GM19463 (cell line): ENCODE data around the gene GALNT7.
"Not testable (repeated sequence)": the region's sequence is repeated elsewhere in the genome, so short reads cannot be mapped to it uniquely, and the experiment has no call there.

ENCODE experiments used
- ATAC-seq: cut with Tn5 transposase; IDR thresholded peaks from one replicate; pipeline ENCODE4 v1.9.1; 2021; ENCODE audit warnings: mild to moderate bottlenecking, moderate library complexity; ENCODE audit not compliant: unreplicated experiment

Gene GALNT7

DNA sequence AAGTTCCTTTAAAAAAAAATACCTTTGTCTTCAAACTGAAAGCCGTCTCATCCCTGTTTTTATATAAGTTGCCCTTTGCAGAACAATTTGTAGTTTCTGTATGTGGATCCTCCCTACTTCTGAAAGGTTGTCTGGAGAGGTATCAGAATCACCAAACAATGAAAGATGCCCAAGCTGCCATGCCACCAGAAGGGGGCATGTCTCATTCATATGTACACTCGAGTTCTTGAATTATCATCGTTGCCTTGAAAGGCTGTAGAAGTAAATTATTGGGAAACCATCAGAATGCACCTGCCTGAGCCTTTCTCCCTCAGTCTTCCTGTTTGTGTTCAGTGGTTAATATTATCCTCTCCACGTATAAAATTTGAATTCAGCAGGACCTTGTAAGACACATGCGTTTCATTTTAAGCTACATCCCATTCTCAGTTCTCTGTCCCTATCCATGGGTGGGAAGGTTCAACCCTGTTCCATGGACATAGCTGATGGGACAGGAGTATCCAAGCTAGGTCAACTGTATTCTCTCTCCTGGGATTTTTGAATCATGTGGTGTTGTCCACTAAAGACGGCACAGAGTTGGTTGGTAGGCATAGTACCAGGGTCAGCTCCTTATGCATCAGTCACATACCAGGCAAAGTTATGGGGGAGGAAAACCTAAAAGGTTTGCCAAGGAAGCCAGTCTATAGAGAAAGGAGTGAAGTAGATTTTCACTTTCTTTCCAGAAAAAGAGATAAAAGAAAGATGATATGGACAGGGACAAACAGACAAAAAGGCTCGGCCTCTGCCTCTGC is 24.0 kb downstream of the GALNT7 start:
- ATAC-seq: no peak

DNA sequence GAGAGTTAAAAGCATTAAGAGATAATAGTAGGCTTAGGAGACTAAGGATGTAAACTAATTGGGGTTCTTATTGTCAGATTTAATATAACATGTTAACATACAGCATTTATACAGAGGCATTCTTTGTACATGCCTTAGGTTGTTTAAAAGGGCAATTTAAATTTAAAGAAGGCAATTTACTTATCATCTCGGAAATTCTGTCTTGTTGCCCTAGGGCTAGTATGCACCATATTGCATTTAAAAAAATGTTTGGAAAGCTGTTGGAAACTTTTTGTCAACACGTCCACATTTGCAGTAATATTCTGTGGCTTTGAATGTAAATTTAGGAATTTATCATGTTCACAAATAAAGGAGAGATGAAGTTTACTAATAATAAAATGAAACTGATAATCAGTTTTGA is 25.5 kb downstream of the GALNT7 start:
- ATAC-seq: no peak

DNA sequence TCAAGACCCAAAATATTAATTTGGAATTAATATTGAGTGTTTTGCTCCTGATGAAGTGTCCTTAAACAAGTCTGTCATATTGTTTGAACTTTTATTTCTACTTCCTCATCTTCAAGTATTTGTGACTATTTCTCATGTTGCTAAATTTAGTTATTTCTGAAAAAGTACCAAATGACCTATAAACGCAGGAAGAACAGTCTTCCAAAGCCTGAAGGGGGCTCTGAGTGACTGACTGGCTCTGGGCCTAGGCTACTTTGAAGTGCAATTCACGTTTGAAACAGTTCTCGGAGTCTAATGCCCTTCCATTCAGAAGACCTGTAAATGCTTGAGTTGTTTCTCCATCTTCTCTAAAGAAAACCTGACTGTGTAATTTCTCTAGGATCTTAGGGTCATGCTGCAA is 26.5 kb downstream of the GALNT7 start:
- no peak for ATAC-seq

DNA sequence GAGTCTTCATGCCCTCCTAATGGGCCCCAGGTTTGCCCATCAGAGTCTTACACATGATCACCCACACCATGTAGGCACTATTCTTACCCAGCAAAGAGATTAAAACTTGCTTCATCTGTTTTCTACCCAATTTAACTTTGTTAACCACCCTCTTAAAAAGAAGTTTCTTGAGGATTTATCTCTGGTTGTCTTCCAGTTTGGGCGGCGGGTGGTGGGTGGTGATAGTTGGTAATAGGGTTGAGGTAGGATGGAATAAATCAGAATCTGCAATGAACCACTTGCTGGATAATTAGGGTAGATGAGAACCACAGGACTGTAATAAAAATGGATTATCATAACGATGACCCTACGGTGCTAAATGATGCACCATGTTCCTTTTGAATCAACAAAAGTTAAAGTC is 30.9 kb downstream of the GALNT7 start:
- ATAC-seq: no peak

DNA sequence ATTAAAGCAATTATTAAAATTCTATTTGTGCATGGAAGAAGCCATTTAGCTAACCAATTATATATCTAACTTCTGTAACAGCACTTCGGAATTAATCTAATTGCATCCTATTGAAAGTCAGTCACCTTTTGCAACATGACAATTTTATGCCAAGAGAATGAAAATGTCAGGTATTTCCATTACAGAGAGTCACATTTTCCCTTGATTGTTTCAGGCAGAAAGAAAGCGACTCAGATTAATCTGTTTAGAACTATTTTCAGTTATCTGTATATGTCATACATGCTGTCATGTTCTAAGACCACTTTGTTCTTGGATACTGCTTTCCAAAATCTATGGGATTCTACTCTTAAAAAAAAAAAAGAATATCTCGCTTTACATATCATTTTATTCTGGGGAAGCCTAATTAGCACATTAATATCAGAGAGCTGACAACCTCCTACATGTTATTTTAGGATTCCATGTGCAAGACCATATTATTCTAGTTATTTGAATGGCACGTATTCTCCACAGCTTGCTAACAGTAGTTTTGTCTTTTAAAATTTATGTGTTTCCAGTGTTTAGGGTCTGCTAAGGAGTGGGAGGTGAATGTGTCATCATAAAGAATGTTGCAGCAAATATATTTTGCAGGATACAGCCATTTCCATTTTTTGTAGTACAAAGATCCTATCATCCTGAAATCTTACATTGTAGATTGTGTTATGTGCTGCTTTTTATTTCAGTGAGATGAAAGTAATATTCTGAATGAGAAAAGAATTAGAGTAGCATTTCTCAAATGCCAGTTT is 31.7 kb downstream of the GALNT7 start:
- ATAC-seq: no peak

DNA sequence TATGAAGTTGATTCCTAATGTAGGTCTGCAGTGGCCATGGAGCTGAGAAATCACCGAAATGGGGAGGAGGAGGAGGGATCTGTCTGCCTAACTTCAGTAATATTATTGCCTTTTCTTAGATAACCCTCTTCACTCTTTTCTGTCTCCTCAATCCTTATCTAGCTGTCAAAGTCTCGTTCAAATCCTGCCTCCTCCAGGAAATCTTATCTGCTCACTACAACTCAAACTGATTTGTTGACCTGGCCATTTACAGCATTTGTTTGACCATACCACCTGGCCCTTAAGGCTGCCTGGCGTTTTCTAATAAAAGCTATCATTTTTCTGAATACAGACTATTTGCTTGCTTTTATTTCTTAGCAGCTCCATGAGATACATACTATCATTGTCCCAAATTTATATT is 33.8 kb downstream of the GALNT7 start:
- no peak for ATAC-seq

DNA sequence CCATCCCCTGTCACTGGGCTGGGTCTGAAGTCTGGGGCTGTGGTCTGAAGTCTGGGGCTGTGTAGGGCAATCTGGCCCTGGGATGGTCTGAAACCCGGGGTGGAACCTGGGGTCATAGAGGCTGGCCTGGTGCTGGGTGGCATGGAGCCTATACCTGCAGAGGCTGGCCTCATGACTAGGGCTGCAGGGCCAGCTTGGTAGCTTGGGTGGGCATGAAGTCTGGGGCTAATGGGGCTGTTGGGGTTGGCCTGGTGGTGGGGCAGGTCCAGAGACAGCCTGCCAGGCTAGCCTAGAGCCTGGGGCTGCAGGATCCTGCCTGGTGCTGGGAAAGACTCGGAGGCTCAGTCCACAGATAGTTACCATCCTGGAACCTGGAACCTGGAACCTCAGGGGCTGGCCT is 37.0 kb downstream of the GALNT7 start:
- ATAC-seq: no peak

DNA sequence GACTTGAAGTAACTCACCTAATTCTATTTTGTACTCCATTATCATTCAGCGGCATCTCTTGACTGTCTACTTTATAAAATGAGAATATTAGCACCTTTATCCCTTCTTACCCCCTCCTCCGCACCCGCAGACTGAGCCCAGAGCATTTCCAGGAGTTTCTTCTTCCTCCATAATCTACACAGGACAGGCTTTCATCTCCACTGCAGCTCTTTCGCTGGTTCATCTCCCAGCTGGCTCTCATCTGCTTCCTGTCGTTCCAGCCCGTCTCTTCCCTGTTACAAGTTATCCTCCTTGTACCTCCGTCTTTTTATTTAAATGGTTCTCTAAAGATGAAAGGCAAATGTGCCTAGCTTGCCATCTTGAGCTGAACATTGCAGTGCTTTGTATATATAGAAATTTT is 39.8 kb downstream of the GALNT7 start:
- ATAC-seq: no peak

DNA sequence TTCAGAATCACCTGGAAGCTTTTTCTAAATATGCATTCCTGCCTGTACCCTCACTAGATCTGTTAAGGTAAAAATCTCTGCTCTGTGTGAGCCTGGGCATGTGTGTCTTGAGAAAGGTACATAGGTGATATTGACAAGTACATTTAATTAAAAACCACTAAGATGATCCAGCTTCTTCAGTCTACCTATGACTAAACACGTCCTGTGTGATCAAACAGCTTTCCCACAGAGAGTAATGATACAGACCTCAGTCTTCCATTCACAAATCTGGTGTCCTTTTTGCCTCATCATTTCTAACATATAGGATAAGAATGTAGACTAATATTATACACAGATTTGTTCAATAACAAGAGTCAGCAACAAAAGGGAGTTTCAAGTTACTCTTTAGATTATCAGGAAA is 42.6 kb downstream of the GALNT7 start:
- no peak for ATAC-seq

DNA sequence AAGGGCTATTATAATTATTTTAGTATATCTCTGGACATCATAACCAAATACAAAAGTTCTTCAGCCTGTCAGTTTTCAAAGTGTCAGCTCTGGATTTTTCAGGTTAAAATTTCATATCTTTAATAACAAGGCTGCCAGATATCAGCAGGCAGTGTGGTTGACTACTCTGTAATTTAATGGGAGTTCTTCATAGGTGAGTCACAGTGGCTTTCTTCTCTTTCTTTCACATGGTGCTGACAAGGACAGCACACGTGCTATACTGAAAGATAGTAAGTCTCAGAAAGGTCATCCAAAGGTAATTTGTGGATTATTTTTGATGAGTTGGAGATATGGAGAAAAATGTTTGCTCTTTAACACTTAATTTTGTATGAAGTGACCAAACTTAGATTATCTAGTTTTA is 43.2 kb downstream of the GALNT7 start:
- peak; percentile 65 for ATAC-seq

DNA sequence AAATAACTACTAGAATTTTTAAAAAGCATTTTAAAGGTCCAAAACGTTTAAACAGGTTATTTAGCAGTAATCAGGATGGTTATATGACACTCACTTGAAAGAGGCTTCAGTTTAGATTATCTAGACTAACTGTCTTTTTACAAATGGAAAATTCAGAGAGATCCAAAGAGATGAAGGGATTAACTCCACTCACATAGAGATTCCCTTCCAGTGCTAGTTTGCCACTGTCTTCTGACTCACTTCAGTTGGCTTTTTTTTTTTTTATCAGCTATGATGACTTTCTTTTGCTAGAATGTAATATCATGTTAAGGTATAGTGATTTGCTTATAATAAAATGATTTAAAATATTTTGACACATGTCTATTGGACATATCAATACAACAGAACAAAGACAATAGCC is 43.8 kb downstream of the GALNT7 start:
- no peak for ATAC-seq

DNA sequence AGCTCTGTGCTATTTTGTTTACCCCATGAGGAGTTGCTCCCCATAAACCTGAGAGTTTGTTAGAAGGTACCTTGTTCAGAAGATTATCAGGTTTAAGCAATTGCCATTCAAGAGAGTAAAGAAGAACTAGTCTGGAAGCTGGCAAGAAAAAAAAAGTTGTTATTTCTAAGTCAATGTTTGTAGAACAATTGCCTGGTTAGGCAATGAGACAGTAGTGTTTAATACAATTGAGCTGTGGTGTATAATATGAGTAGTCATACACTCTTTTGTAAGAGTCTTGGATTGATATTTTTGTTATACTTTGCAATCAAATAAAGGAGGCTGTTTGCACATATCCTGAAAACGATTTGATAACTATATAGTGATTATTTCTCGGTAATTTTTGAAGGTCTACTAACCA is 44.7 kb downstream of the GALNT7 start:
- no peak for ATAC-seq

DNA sequence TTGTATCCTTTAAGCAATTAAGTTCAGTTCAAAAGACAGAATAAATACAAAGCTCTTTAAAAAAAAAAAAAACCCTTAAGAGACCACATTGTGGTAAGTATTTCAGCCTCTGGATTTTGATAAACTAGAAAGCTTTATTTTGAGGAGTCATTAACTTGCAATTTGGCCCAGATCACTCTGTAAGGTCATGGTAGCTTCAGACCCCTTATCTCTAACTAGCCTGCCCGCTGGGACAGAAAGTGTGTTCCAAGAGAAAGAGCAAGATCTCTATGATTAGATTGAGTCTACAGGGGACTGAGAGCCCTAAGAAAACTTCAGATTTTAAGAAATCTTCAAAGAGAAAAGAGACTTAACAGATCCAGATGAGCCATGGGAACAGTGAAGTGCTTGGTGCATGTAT is 45.6 kb downstream of the GALNT7 start:
- ATAC-seq: no peak

DNA sequence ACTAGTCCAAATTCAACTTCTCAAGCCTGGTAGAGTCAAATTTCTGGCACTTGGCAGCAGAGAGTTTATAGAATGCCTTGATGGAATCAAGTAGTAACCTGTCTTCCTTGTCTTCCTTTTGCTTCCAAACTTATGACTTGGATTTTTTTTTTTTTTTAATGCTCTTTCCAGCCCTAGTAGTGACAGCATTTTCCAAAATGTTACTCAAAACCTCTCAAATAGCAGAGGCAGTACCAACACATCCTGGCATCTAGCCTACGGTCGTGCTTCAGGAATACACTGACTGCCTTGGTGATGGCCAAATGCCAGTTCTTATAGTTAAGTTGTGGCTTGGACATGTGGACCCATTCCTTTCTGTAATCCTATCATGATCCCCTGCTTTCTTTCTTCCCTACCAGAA is 46.0 kb downstream of the GALNT7 start:
- ATAC-seq: no peak

DNA sequence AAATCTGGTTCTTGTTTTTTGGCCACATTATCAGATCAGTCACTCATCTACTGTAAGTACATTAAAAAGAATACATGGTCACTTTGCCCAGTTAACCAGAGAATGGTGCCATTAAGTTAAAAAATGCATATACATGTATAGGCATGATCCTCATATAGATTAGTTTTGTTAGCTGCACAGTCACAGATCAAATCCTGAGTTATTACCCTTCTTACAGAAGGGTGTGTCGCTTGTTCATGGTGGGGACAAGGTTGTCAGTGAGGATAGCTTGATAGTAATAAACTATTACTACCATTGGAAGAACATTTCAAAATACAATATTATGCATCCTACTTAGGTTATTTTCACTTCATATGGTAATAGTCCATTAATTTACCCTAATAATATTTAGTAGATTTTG is 48.5 kb downstream of the GALNT7 start:
- no peak for ATAC-seq

DNA sequence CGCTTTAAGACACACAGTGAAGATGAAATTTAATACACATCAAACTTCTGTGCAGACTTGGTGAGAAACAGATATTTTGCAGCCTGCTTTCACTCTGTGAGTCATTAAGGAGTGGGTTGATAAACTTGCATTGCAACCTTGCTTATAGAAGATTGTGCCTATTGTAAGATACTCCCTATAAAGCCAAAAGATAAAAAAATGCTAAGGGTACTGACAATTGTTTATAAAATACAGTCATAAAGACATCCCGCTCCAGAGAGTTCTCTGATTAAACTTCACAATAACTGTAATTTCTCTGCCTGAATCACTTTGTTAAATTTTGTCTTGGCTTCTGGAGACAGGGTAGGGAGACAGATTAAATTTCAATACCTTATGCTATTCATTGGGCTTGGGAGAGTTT is 49.1 kb downstream of the GALNT7 start:
- ATAC-seq: no peak

DNA sequence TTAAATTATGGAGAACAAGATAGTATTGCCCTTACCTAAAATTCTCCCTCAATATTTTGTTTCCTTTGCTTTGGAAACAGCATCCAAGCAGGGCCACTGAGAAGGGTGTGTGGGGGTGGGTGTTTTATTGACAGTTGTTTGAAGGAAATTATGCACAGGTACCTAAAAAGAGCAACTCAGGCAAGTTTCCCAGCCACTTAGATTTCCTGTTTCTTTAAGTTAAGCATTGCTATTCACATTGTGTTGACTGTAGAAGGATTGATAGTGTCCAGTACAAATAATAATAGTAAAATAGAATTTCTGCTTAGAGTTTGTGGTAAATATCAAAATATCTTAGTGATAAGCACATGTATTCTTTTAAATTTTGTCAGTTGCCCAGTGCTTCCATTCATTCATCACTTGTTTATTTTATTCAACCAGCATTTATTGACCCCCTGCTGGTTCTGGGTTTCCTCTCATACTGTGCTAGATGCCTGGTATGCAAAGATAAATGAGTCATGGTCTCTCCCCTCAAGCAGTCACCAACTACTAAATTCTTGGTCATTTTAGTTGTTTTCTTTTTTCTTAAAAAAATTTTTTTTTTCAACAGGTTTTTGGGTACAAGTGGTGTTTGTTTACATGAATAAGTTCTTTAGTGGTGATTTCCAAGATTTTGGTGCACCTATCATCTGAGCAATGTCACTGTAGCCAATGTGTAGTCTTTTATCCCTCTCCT is 50.0 kb downstream of the GALNT7 start:
- no peak for ATAC-seq

DNA sequence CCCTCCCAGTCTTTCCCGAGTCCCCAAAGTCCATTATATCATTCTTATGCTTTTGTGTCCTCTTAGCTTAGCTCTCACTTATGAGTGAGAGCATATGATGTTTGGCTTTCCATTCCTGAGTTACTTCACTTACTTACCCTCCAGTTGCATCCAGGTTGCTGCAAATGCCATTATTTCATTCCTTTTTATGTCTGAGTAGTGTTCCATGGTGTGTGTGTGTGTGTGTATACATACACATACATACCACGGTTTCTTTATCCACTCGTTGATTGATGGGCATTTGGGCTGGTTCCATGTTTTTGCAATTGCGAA is 50.5 kb downstream of the GALNT7 start:
- not testable (repeated sequence) for ATAC-seq

DNA sequence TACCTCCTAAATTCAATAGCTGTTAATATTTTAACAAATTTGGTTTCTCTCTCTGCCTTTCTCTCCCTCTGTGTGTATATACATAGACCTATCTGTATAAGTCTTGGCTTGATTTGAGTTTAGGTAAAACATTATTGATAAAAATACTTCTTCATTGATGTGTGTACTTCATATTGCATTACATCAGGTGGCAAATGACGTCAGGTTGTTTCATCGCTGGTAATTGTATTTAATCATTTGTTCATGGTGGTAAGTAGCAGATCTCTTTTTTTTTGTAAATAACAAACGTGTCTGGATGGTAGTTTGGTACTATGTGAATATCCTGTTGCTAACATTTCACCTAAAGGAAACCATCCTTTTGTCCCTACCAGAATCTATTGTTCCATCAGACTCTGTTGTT is 55.1 kb downstream of the GALNT7 start:
- no peak for ATAC-seq

DNA sequence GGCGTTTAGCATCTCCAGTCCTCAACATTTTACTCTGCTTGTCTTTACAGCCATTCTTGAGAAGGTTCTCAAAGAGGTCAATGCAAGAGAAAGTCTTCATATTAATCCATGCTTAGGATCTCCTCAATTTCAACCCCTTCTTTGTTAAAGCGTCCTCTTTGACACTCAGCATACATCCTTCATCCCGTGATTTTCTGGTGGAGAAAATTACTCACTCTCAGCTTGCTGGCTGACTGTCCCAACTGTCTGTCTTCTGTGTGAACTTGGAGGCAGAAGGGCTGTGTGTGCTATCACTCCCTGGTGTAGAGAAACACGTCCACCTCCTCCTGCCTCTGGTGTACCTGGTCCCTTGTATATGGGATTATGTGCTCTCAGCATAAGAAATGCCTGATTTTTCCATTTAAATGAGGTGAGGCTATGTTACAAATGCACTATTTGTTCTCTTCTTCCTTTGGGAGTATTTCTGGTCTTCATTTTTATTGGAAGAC is 57.8 kb downstream of the GALNT7 start:
- ATAC-seq: no peak

DNA sequence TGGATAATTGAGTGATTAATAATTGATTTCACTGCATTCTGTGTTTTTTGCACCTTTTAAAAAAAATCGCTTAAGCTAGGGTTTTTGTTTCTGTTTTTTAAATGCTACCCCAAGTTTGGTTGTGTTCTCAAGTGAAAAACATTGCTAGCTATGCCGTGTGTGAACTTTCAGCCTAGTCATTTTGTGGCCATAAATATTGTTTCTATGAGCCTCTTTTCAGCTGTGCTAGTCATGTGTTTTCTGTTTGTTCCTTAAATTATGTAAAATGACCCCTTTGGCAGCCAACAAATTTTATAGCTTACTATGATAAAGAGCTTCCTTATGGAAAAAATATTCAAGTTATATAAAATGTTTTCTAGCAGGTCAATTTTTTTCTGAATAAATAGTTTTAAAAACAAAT is 59.1 kb downstream of the GALNT7 start:
- no peak for ATAC-seq

DNA sequence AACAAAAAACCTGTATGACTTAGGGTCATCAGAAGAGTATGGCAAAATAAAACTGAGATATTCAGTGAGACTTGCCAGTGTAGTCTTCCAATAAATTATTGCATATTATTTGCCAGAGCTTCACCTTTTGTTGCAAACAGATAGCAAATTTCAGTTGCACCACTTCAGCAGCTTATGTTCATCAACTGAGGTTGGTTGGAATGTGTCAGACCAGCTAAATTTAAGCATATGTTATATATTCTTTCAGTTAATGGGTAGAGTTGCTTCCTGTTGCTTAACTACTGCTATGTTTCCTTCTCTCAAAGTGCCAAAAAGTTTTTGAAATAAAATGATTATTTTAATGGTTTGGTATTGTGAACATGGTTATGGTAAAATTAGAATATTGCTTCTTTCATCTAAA is 61.5 kb downstream of the GALNT7 start:
- ATAC-seq: peak; percentile 46
